HG03439 (cell line): Measurements from ENCODE around the gene WASHC2C.
"Not testable (repeated sequence)": the region's sequence is repeated elsewhere in the genome, so short reads cannot be mapped to it uniquely, and the experiment has no call there.

ENCODE experiments used
- ATAC-seq: cut with Tn5 transposase; IDR thresholded peaks from one replicate; pipeline ENCODE4 v1.9.1; 2021; ENCODE audit warnings: mild to moderate bottlenecking, moderate library complexity; ENCODE audit not compliant: unreplicated experiment

Gene WASHC2C, protein sequence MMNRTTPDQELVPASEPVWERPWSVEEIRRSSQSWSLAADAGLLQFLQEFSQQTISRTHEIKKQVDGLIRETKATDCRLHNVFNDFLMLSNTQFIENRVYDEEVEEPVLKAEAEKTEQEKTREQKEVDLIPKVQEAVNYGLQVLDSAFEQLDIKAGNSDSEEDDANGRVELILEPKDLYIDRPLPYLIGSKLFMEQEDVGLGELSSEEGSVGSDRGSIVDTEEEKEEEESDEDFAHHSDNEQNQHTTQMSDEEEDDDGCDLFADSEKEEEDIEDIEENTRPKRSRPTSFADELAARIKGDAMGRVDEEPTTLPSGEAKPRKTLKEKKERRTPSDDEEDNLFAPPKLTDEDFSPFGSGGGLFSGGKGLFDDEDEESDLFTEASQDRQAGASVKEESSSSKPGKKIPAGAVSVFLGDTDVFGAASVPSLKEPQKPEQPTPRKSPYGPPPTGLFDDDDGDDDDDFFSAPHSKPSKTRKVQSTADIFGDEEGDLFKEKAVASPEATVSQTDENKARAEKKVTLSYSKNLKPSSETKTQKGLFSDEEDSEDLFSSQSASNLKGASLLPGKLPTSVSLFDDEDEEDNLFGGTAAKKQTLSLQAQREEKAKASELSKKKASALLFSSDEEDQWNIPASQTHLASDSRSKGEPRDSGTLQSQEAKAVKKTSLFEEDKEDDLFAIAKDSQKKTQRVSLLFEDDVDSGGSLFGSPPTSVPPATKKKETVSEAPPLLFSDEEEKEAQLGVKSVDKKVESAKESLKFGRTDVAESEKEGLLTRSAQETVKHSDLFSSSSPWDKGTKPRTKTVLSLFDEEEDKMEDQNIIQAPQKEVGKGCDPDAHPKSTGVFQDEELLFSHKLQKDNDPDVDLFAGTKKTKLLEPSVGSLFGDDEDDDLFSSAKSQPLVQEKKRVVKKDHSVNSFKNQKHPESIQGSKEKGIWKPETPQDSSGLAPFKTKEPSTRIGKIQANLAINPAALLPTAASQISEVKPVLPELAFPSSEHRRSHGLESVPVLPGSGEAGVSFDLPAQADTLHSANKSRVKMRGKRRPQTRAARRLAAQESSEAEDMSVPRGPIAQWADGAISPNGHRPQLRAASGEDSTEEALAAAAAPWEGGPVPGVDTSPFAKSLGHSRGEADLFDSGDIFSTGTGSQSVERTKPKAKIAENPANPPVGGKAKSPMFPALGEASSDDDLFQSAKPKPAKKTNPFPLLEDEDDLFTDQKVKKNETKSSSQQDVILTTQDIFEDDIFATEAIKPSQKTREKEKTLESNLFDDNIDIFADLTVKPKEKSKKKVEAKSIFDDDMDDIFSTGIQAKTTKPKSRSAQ (N-terminal part only)

GRCh38 chr10:45726703-45727420 lies at the start of gene WASHC2C:
Gene WASHC2C, plus strand, starts transcription at chr10:45727266. Its CDS starts 52 bp downstream, at chr10:45727318.
- peak; percentile 95 for ATAC-seq

DNA sequence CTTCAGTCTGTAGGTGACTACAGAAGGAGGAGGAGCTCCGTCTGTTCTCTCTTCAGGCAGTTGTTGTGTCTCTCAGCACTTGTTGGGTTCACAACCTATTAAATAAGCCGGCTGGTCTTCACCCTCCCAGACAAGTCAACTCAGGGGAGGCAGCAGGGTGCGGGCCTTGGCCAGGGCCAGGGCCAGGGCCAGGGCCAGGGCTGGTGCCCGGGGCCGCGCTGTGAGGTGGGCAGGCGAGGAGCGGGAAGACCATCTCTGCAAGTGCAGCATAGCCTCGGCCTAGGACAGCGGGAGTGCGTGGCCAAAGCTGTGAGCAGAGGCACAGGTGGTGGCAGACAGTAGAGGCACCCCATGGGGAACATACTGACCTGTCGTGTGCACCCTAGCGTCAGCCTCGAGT lies 48.6 kb upstream of the WASHC2C start:
- ATAC-seq: not testable (repeated sequence)

DNA sequence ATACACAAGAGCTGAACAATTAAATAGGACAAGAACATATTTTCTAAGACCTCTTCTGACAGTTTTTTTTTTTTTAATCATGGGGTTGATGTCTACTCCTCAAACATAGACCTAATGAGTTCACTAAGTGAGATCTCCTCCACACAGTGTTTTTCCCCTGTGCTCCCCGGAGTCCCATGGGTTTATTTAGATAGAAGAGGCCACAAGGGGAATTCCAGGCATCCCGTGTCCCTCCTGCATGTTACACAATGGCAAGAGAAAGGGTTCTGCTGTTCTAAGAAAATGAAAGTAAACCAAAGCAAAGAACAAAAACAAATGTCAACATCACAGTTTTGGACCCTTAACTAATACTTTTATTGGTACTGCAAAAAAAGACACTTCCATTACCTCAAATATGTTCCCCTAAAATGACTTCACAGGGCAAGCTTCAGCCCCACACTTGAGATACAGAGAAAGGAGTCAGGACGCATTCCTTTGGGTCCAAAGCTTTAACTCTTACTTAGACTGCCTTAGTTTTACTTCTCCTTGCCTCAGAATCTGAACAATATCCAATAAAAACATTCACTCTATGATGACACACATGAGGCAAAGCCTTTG lies 16.8 kb upstream of the WASHC2C start:
- ATAC-seq: not testable (repeated sequence)

DNA sequence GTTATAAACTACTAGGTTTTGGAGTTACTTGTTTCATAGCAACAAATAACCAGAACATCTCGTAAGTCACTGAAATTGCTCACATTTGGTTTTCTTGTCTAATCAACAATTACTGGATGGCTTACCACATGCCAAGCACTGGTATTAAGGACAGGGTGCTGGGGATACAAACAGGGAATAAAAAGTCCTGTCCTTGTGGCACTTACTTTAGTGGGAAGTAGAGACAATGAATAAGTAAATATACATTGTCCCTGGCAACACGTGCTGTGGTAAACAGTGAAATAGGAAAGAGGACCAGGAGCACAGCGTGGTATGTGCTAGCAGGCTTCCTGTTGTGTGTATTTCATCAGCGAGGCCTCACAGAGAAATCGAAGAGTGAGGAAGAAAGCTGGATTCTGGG lies 15.8 kb upstream of the WASHC2C start:
- ATAC-seq: not testable (repeated sequence)

DNA sequence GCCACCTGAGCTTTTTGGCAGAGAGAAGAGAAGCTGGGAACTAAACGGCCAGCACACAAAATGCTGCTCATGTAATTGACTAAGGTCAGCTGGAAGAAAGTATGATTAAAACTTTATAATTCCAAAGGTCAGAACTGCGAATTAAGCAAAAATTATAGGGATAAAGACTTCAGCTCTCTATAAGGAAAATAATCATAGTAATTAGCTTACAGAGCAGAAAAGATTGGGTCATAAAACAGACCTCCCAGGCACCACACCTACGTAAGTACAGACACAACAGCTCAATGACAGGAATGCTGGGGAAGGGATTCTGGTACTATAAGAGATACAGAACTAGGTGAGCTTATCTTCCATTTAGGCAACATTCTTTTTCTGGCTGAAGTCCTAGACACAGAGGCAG lies 10.0 kb upstream of the WASHC2C start:
- not testable (repeated sequence) for ATAC-seq

GRCh38 chr10:45717642-45718041 lies 9.4 kb upstream of the WASHC2C start:
- ATAC-seq: not testable (repeated sequence)

GRCh38 chr10:45721503-45721902 lies 5.6 kb upstream of the WASHC2C start:
- not testable (repeated sequence) for ATAC-seq

GRCh38 chr10:45723851-45724250 lies 3.2 kb upstream of the WASHC2C start:
- not testable (repeated sequence) for ATAC-seq

- peak; percentile 58 for ATAC-seq
Observed at GRCh38 chr10:45727421-45727965, 427 bp downstream of the WASHC2C start.

- not testable (repeated sequence) for ATAC-seq
Observed at GRCh38 chr10:45734449-45734848, 7.4 kb downstream of the WASHC2C start.

DNA sequence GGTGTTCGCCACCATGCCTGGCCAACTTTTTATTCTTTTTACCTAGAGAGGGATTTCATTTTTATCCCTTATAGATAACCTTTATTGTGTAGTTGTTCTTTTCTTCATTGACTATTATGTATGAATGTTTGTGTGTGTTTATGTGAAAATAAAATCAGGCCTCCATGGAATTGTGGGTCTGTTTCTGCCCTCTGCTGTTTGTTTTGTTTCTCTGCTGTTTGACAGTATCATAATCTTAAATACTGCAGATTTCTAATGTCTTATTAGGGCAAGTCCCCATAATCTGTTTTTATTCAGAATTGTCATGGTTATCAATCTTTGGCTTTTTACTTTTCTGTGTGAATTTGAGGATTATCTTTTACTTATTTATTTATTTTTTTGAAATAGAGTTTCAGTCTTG lies 7.8 kb downstream of the WASHC2C start:
- ATAC-seq: not testable (repeated sequence)

GRCh38 chr10:45741559-45741958 lies 14.5 kb downstream of the WASHC2C start:
- not testable (repeated sequence) for ATAC-seq

- ATAC-seq: not testable (repeated sequence)
Observed at GRCh38 chr10:45742014-45742413, 14.9 kb downstream of the WASHC2C start.

DNA sequence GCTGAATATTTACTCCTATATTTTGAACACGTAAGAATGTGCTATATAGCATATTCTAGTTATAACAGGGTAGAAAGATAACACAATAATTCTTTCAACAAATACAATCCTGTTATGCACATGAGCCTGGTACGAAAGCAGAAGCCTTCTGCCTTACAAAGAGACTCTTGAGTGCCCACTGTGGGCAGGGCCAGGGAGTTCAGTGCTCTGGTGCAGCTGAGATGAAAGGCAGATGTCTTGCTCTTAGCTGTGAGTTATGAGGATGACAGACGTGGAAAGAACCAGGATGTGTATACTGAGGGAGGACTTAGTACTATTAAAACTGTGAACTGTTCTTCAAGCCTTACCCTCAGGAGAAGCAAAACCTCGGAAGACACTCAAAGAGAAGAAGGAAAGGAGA lies 24.1 kb downstream of the WASHC2C start:
- not testable (repeated sequence) for ATAC-seq

GRCh38 chr10:45752210-45752609 lies 25.1 kb downstream of the WASHC2C start:
- not testable (repeated sequence) for ATAC-seq

- not testable (repeated sequence) for ATAC-seq
Observed at GRCh38 chr10:45753979-45754495, 27.0 kb downstream of the WASHC2C start.

DNA sequence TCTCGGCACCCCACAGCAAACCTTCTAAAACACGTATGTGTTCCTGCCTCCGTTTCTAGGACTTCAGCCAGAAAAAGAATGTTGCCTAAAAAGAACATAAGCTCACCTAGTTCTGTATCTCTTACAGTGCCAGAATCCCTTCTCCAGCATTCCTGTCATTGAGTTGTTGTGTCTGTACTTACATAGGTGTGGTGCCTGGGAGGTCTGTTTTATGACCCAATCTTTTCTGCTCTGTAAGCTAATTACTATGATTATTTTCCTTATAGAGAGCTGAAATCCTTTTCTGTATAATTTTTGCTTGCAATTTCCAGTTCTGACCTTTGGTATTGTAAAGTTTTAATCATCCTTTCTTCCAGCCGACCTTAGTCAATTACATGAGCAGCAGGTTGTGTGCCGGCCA lies 28.0 kb downstream of the WASHC2C start:
- ATAC-seq: not testable (repeated sequence)

- not testable (repeated sequence) for ATAC-seq
Observed at GRCh38 chr10:45756065-45756464, 29.0 kb downstream of the WASHC2C start.
